CD4-positive, CD25-positive, alpha-beta regulatory T cell (primary cell): ENCODE data around the gene PLS1. TPM values are rescaled to one million over a fixed set of nuclear protein-coding genes. Genes with fewer than 3 reads are reported as not detected.
"Not testable (repeated sequence)": the region's sequence is repeated elsewhere in the genome, so short reads cannot be mapped to it uniquely, and the experiment has no call there.

Experiments
- ATAC-seq, 2 donors: fragments of 150-1000 bp; cut with Tn5 transposase; one replicate each; pipeline ENCODE4 v1.10.0; 2021; ENCODE audit warnings: low read depth in 2 of 2, moderate number of reproducible peaks in 2 of 2, moderate library complexity in 1 of 2
- DNase-seq, 3 donors: peaks; one replicate each; pipeline versions ENCODE4 v3.0.0 to v3.0.0-alpha.2; 2012 to 2022; ENCODE audit warnings: mixed read lengths in 1 of 3
- H3K27ac ChIP-seq: one replicate; pipeline ENCODE4 v1.7.0; 2013; ENCODE audit warnings: mild to moderate bottlenecking, low read length; ENCODE audit not compliant: insufficient read depth, poor library complexity, severe bottlenecking
- H3K27me3 ChIP-seq: one replicate; pipeline ENCODE4 v1.7.0; 2013; ENCODE audit warnings: low read length; ENCODE audit not compliant: control insufficient read depth, insufficient read depth
- H3K36me3 ChIP-seq: one replicate; pipeline ENCODE4 v1.7.0; 2013; ENCODE audit warnings: mild to moderate bottlenecking, low read length, moderate library complexity; ENCODE audit not compliant: control insufficient read depth, insufficient read depth
- H3K4me1 ChIP-seq: 2 replicates; pipeline ENCODE4 v1.7.0; 2013; ENCODE audit warnings: mild to moderate bottlenecking, low read length; ENCODE audit not compliant: insufficient read depth, control insufficient read depth, poor library complexity, severe bottlenecking
- H3K4me3 ChIP-seq: one replicate; pipeline ENCODE4 v1.7.0; 2013; ENCODE audit warnings: low read depth, mild to moderate bottlenecking, low read length, moderate library complexity
- H3K9me3 ChIP-seq, 2 experiments: 1 replicate in 1 of 2; 2 replicates in 1 of 2; pipeline ENCODE4 v1.7.0; 2013; ENCODE audit warnings: low read length in 2 of 2, mild to moderate bottlenecking in 1 of 2, moderate library complexity in 1 of 2; ENCODE audit not compliant: control insufficient read depth in 2 of 2
- H3K27ac Mint-ChIP-seq, 3 donors: one replicate each; pipeline ENCODE4 v1.8.0; 2020 to 2022; ENCODE audit warnings: mild to moderate bottlenecking in 3 of 3, mixed read lengths in 3 of 3, moderate library complexity in 2 of 3
- H3K27me3 Mint-ChIP-seq: one replicate; pipeline ENCODE4 v1.8.0; 2022; ENCODE audit warnings: mild to moderate bottlenecking, mixed read lengths
- H3K36me3 Mint-ChIP-seq: one replicate; pipeline ENCODE4 v1.8.0; 2020; ENCODE audit warnings: mixed read lengths
- H3K4me1 Mint-ChIP-seq, 4 donors: one replicate each; pipeline ENCODE4 v1.8.0; 2020 to 2022; ENCODE audit warnings: mixed read lengths in 4 of 4, mild to moderate bottlenecking in 1 of 4
- H3K4me3 Mint-ChIP-seq, 4 donors: one replicate each; pipeline ENCODE4 v1.8.0; 2020 to 2022; ENCODE audit warnings: mild to moderate bottlenecking in 4 of 4, mixed read lengths in 4 of 4, moderate library complexity in 3 of 4
- H3K9me3 Mint-ChIP-seq, 7 donors: one replicate each; pipeline ENCODE4 v1.8.0; 2020 to 2022; ENCODE audit warnings: mixed read lengths in 7 of 7, mild to moderate bottlenecking in 3 of 7, moderate library complexity in 2 of 7
- polyA plus RNA-seq, 4 donors: library from polyadenylated mRNA; unstranded; fragments of 300-500 nt; fragmentation: Illumina TruSeq; gene quantifications; one replicate each; pipeline ENCODE4 v1.2.3, GENCODE V29; 2021
- total RNA-seq: library from RNA; stranded (reverse); gene quantifications from one replicate; pipeline ENCODE4 v1.2.3, GENCODE V29; 2022

PLS1 gene
- total RNA-seq (1.2 TPM), polyA plus RNA-seq (1 to 10 TPM in 3 of 4 donors, under 1 TPM in 1; 1.00 to 4.7 (median 2.9) TPM)

- DNase-seq (peak; percentile 74 to 89 (median 85)), ATAC-seq (peak; percentile 86 to 90)
- Mint-ChIP-seq H3K36me3 (no peaks in the 10 kb centered on the region), H3K9me3 (no peaks in the 10 kb centered on the region), H3K27ac (peak within 1 kb of the TSS; percentile 91 to 94 (median 92)), H3K4me3 (peak within 1 kb of the TSS; percentile 86 to 96 (median 93)), H3K27me3 (peaks cover 13% of the 10 kb centered on the region), H3K4me1 (peaks cover 7 to 28% (median 11%) of the 10 kb centered on the region in 4 donors)
- H3K27me3 ChIP-seq = peaks cover 2% of the 10 kb centered on the region
- peak within 1 kb of the TSS; percentile 98 for H3K4me3 ChIP-seq
- H3K27ac ChIP-seq = peak within 1 kb of the TSS; percentile 41
- no peaks in the 10 kb centered on the region for H3K36me3 ChIP-seq
- H3K4me1 ChIP-seq = peaks cover 5% of the 10 kb centered on the region
- no peaks in the 10 kb centered on the region for H3K9me3 ChIP-seq
These were observed at the start of gene PLS1 for GRCh38 chr3:142595951-142596725. TSS of gene PLS1 (plus strand) at chr3:142596393. CDS start at chr3:142664238, 67,845 bp downstream.

GRCh38 chr3:142549986-142550385 is 46.2 kb upstream of the PLS1 start:
- ATAC-seq (no peak), DNase-seq (no peak)
- peaks cover 82% of the 10 kb centered on the region for H3K36me3 ChIP-seq
- H3K4me3 Mint-ChIP-seq = no peak overlapping the region
- no peaks in the 10 kb centered on the region for H3K9me3 ChIP-seq
- peaks cover 38% of the 10 kb centered on the region for H3K36me3 Mint-ChIP-seq
- no peak overlapping the region for H3K4me3 ChIP-seq
- H3K27ac Mint-ChIP-seq = peak overlapping the region in 1 of 3 donors; percentile 45
- peaks cover 0 to 5% (median 0%) of the 10 kb centered on the region in 4 donors for H3K4me1 Mint-ChIP-seq
- no peak overlapping the region for H3K27ac ChIP-seq
- H3K27me3 Mint-ChIP-seq = no peaks in the 10 kb centered on the region
- peaks cover 0 to 4% (median 0%) of the 10 kb centered on the region in 7 donors for H3K9me3 Mint-ChIP-seq
- no peaks in the 10 kb centered on the region for H3K27me3 ChIP-seq
- H3K4me1 ChIP-seq = no peaks in the 10 kb centered on the region

- H3K4me3 Mint-ChIP-seq, H3K27me3 Mint-ChIP-seq, H3K27ac ChIP-seq, H3K27ac Mint-ChIP-seq, H3K27me3 ChIP-seq, H3K4me1 ChIP-seq, DNase-seq, H3K4me1 Mint-ChIP-seq, H3K9me3 Mint-ChIP-seq, H3K4me3 ChIP-seq, ATAC-seq, H3K9me3 ChIP-seq: not testable (repeated sequence)
- H3K36me3 Mint-ChIP-seq = peaks cover 55% of the 10 kb centered on the region
- peaks cover 88% of the 10 kb centered on the region for H3K36me3 ChIP-seq
These were observed 43.6 kb upstream of the PLS1 start for GRCh38 chr3:142552579-142552978.

GRCh38 chr3:142553741-142554140 is 42.5 kb upstream of the PLS1 start:
- no peak for DNase-seq
- ATAC-seq = no peak
- H3K27me3 Mint-ChIP-seq = no peaks in the 10 kb centered on the region
- no peak overlapping the region for H3K27ac ChIP-seq
- H3K36me3 ChIP-seq = peaks cover 86% of the 10 kb centered on the region
- no peaks in the 10 kb centered on the region for H3K27me3 ChIP-seq
- H3K4me3 Mint-ChIP-seq = no peak overlapping the region
- H3K9me3 Mint-ChIP-seq = peaks cover 0 to 4% (median 0%) of the 10 kb centered on the region in 7 donors
- peaks cover 0 to 5% (median 1%) of the 10 kb centered on the region in 4 donors for H3K4me1 Mint-ChIP-seq
- H3K9me3 ChIP-seq = no peaks in the 10 kb centered on the region
- no peaks in the 10 kb centered on the region for H3K4me1 ChIP-seq
- no peak overlapping the region for H3K27ac Mint-ChIP-seq
- peaks cover 54% of the 10 kb centered on the region for H3K36me3 Mint-ChIP-seq
- no peak overlapping the region for H3K4me3 ChIP-seq

- peaks cover 37% of the 10 kb centered on the region for H3K36me3 Mint-ChIP-seq
- no peak overlapping the region for H3K4me3 Mint-ChIP-seq
- Histone ChIP-seq H3K9me3 (no peaks in the 10 kb centered on the region), H3K4me3 (no peak overlapping the region), H3K27me3 (no peaks in the 10 kb centered on the region), H3K27ac (no peak overlapping the region), H3K36me3 (peaks cover 69% of the 10 kb centered on the region), H3K4me1 (no peaks in the 10 kb centered on the region)
- no peaks in the 10 kb centered on the region for H3K9me3 Mint-ChIP-seq
- H3K27ac Mint-ChIP-seq = no peak overlapping the region
- ATAC-seq = no peak
- H3K4me1 Mint-ChIP-seq = peaks cover 0 to 11% (median 4%) of the 10 kb centered on the region in 4 donors
- no peak for DNase-seq
- H3K27me3 Mint-ChIP-seq = no peaks in the 10 kb centered on the region
These were observed 36.1 kb upstream of the PLS1 start for GRCh38 chr3:142560118-142560517.

GRCh38 chr3:142563496-142563997 is 32.6 kb upstream of the PLS1 start:
- Histone ChIP-seq H3K4me3 (no peak overlapping the region), H3K27me3 (no peaks in the 10 kb centered on the region), H3K9me3 (no peaks in the 10 kb centered on the region), H3K36me3 (peaks cover 57% of the 10 kb centered on the region), H3K27ac (no peak overlapping the region), H3K4me1 (no peaks in the 10 kb centered on the region)
- Mint-ChIP-seq H3K27me3 (no peaks in the 10 kb centered on the region), H3K4me3 (no peak overlapping the region), H3K36me3 (peaks cover 32% of the 10 kb centered on the region), H3K4me1 (peaks cover 5 to 19% (median 12%) of the 10 kb centered on the region in 4 donors), H3K9me3 (no peaks in the 10 kb centered on the region), H3K27ac (peak overlapping the region in 1 of 3 donors; percentile 22)
- ATAC-seq (no peak), DNase-seq (no peak)

- peaks cover 36% of the 10 kb centered on the region for H3K36me3 Mint-ChIP-seq
These were observed 30.1 kb upstream of the PLS1 start for GRCh38 chr3:142566096-142566495.

More at GRCh38 chr3:142566096-142566495, 30.1 kb upstream of the PLS1 start:
- Histone ChIP-seq H3K36me3 (peaks cover 41% of the 10 kb centered on the region), H3K4me3 (no peak overlapping the region), H3K4me1 (no peaks in the 10 kb centered on the region), H3K27me3 (no peaks in the 10 kb centered on the region), H3K27ac (no peak overlapping the region), H3K9me3 (no peaks in the 10 kb centered on the region)
- H3K4me3 Mint-ChIP-seq = no peak overlapping the region
- peaks cover 10 to 23% (median 18%) of the 10 kb centered on the region in 4 donors for H3K4me1 Mint-ChIP-seq
- H3K27me3 Mint-ChIP-seq = no peaks in the 10 kb centered on the region
- H3K9me3 Mint-ChIP-seq = no peaks in the 10 kb centered on the region
- H3K27ac Mint-ChIP-seq = peak overlapping the region in 2 of 3 donors; percentile 35 to 68
- DNase-seq = no peak
- ATAC-seq = no peak
